Endothelial cell of umbilical vein (primary cell): ENCODE data around the gene IMPDH2. TPM values are rescaled to one million over a fixed set of nuclear protein-coding genes. Genes with fewer than 3 reads are reported as not detected.

Experiments
- BruUV-seq: library from RNA; stranded (reverse); fragments of 400-500 nt; replicated peaks from 2 replicates; lab custom pipeline; 2021; lab: Mats Ljungman, UMichigan
- CTCF ChIA-PET: fragments of 300-600, 350-600 bp; sonication (Branson Sonifier 250); formaldehyde crosslinking; loops from one replicate; lab custom pipeline; 2021; ENCODE audit warnings: antibody characterized with exemption, inconsistent platforms; lab: Charles Lee
- POLR2A ChIA-PET: fragments of 300-600, 350-600 bp; sonication (Branson Sonifier 250); formaldehyde crosslinking; loops from one replicate; lab custom pipeline; 2021; ENCODE audit warnings: antibody characterized with exemption, inconsistent platforms; lab: Charles Lee
- DNase-seq: peaks from one replicate; pipeline ENCODE4 v3.0.0-alpha.2; 2011; ENCODE audit warnings: low read depth, low spot score
- FAIRE-seq: peaks from 2 replicates; lab custom pipeline; 2011; peaks lifted over from hg19 to GRCh38; lab: Jason Lieb, UNC
- H2AFZ ChIP-seq: 2 replicates; pipeline ENCODE4 v1.6.0; 2012; ENCODE audit warnings: low read depth, low read length, control low read depth, inconsistent platforms
- H3K27ac ChIP-seq: 2 replicates; pipeline ENCODE4 v1.5.1; 2011; ENCODE audit warnings: low read depth, mild to moderate bottlenecking, control low read depth, low read length, moderate library complexity; ENCODE audit not compliant: insufficient read depth
- H3K27me3 ChIP-seq, 2 experiments: 2 replicates each; pipeline versions ENCODE4 v1.6.0 to v1.6.1; 2011; ENCODE audit warnings: low read length in 2 of 2, mixed read lengths in 1 of 2; ENCODE audit not compliant: control insufficient read depth in 2 of 2, insufficient read depth in 2 of 2
- H3K36me3 ChIP-seq, 2 experiments: 2 replicates in 1 of 2; 3 replicates in 1 of 2; pipeline ENCODE4 v1.5.1; 2011; ENCODE audit warnings: low read length in 2 of 2, mild to moderate bottlenecking in 1 of 2, moderate library complexity in 1 of 2; ENCODE audit not compliant: control insufficient read depth in 2 of 2, insufficient read depth in 2 of 2; ENCODE audit errors: extremely low read depth in 1 of 2
- H3K4me1 ChIP-seq: 3 replicates; pipeline ENCODE4 v1.5.1; 2011; ENCODE audit warnings: mild to moderate bottlenecking, low read length; ENCODE audit not compliant: control insufficient read depth, insufficient read depth; ENCODE audit errors: extremely low read depth
- H3K4me2 ChIP-seq: 2 replicates; pipeline ENCODE4 v1.6.1; 2011; ENCODE audit warnings: low read length, control low read depth, mixed read lengths; ENCODE audit not compliant: insufficient read depth
- H3K4me3 ChIP-seq, 3 experiments: fragments of 200-600 bp in 1 of 3; sonication (generic), shearing (Covaris generic) in 1 of 3; replicated peaks in 1 of 3; 2 replicates each; pipeline ENCODE4 v1.5.1; 2011 to 2016; ENCODE audit warnings: control low read depth in 3 of 3, low read length in 3 of 3, mild to moderate bottlenecking in 2 of 3, inconsistent platforms in 1 of 3, low read depth in 1 of 3, moderate library complexity in 1 of 3; ENCODE audit not compliant: insufficient read depth in 1 of 3
- H3K79me2 ChIP-seq: 2 replicates; pipeline ENCODE4 v1.6.0; 2012; ENCODE audit warnings: low read length, inconsistent platforms; ENCODE audit not compliant: control insufficient read depth, insufficient read depth
- H3K9ac ChIP-seq: replicated peaks from 2 replicates; pipeline ENCODE3; 2011; ENCODE audit warnings: low read length, control low read depth; ENCODE audit not compliant: insufficient read depth; ENCODE audit errors: extremely low read depth
- H3K9me1 ChIP-seq: replicated peaks from 3 replicates; pipeline ENCODE4 v1.6.0; 2011; ENCODE audit warnings: mild to moderate bottlenecking, low read length; ENCODE audit not compliant: control insufficient read depth, insufficient read depth; ENCODE audit errors: extremely low read depth
- H3K9me3 ChIP-seq: replicated peaks from 2 replicates; pipeline ENCODE4 v1.5.1; 2012; ENCODE audit warnings: low read length, inconsistent platforms; ENCODE audit not compliant: control insufficient read depth, insufficient read depth
- H4K20me1 ChIP-seq: replicated peaks from 2 replicates; pipeline ENCODE3; 2011; ENCODE audit warnings: mild to moderate bottlenecking, low read length; ENCODE audit not compliant: control insufficient read depth, insufficient read depth; ENCODE audit errors: extremely low read depth
- CTCF ChIP-seq, 2 donors: IDR thresholded peaks; 1 replicate in 1 of 2; 2 replicates in 1 of 2; pipeline ENCODE4 v1.5.1; 2011; ENCODE audit warnings: low read length in 2 of 2, mild to moderate bottlenecking in 2 of 2, moderate library complexity in 2 of 2, control low read depth in 1 of 2, inconsistent platforms in 1 of 2, low read depth in 1 of 2; ENCODE audit not compliant: insufficient read depth in 1 of 2; ENCODE audit errors: extremely low read depth in 1 of 2
- EZH2 ChIP-seq: IDR thresholded peaks from 2 replicates; pipeline ENCODE4 v1.6.1; 2012; ENCODE audit warnings: borderline replicate concordance, low read depth, mild to moderate bottlenecking, moderate library complexity, low read length, inconsistent platforms; ENCODE audit not compliant: severe bottlenecking
- FOS ChIP-seq: IDR thresholded peaks from 2 replicates; pipeline ENCODE4 v1.6.1; 2011; ENCODE audit warnings: mild to moderate bottlenecking, low read length, moderate library complexity, borderline replicate concordance; ENCODE audit not compliant: insufficient read depth
- GATA2 ChIP-seq: IDR thresholded peaks from 2 replicates; pipeline ENCODE4 v1.7.0; 2011; ENCODE audit warnings: low read depth, mild to moderate bottlenecking, moderate library complexity, mixed read lengths, low read length; ENCODE audit not compliant: insufficient read length, insufficient read depth
- JUN ChIP-seq: IDR thresholded peaks from 2 replicates; pipeline ENCODE4 v1.6.1; 2011; ENCODE audit warnings: borderline replicate concordance, low read depth; ENCODE audit not compliant: insufficient read length, insufficient read depth
- MAX ChIP-seq: IDR thresholded peaks from 2 replicates; pipeline ENCODE4 v1.6.1; 2011; ENCODE audit not compliant: insufficient read depth, insufficient read length
- MYC ChIP-seq: IDR thresholded peaks from one replicate; pipeline ENCODE4 v1.6.1; 2011; ENCODE audit warnings: mild to moderate bottlenecking, low read depth, low read length
- POLR2AphosphoS5 ChIP-seq: IDR thresholded peaks from 2 replicates; pipeline ENCODE4 v1.6.1; 2012; ENCODE audit warnings: low read depth, mild to moderate bottlenecking, control low read depth, low read length, moderate library complexity; ENCODE audit not compliant: insufficient read depth
- dilution Hi-C: fragments of 300-500 bp; cut with MboI; formaldehyde crosslinking; loops from one replicate; pipeline ENCODE4 v1.15.0; 2019; ENCODE audit warnings: low sequenced_read_pairs; ENCODE audit not compliant: extremely low pct_ligation_motif_present
- intact Hi-C: fragments of 100-400 bp; cut with micrococcal nuclease; formaldehyde crosslinking; loops from one replicate; pipeline ENCODE4 v1.10.0; 2022
- polyA plus RNA-seq, 4 experiments: library from polyadenylated mRNA; depleted of rRNA in 3 of 4; stranded (reverse) in 3 of 4; unstranded in 1 of 4; fragments of >200 nt; gene quantifications; 2 replicates each; pipeline versions ENCODE4 v1.2.1 to v1.2.3, GENCODE V29; 2011 to 2012; ENCODE audit warnings: missing spikeins in 1 of 4
- total RNA-seq: library from RNA; stranded (reverse); gene quantifications from 2 replicates; pipeline ENCODE4 v1.2.3, GENCODE V29; 2021

IMPDH2 gene
- total and polyA plus RNA-seq, 2 donors (not counting 3 experiments of a cell fraction or from before 2014, with no cell fraction given): 167 to 189 TPM

GRCh38 chr3:48993834-48994233 lies 35.4 kb downstream of the IMPDH2 start:
- no peak for TF ChIP-seq MYC
- peak; percentile 35 for TF ChIP-seq GATA2
- Histone ChIP-seq H3K4me3 (no peak overlapping the region), H3K27me3 (no peaks in the 10 kb centered on the region), H3K4me2 (no peak overlapping the region), H3K9me3 (no peaks in the 10 kb centered on the region), H3K4me1 (peaks cover 20% of the 10 kb centered on the region), H3K27ac (no peak overlapping the region), H3K79me2 (peaks cover 19% of the 10 kb centered on the region), H3K9ac (no peak overlapping the region), H4K20me1 (no peaks in the 10 kb centered on the region), H2AFZ (no peak overlapping the region), H3K9me1 (no peaks in the 10 kb centered on the region), H3K36me3 (peaks cover 0 to 3% of the 10 kb centered on the region in 2 experiments)
- ChIA-PET POLR2A (interaction anchor here (5.4 kb wide), 1 partner anchor 14 kb away, joined by 40 read pairs; the partner anchor contains the start of gene WDR6), CTCF (interaction anchor here (1.1 to 4.8 kb wide), 2 partner anchors 14 to 28 kb away, joined by 3 to 25 read pairs; partner anchors contain the start of genes NDUFAF3 and WDR6)
- no peak for DNase-seq
- BruUV-seq: no TSS peak
- dilution Hi-C loops: no loop called here
- no peak for FAIRE-seq
- intact Hi-C loops: no loop called here

DNA sequence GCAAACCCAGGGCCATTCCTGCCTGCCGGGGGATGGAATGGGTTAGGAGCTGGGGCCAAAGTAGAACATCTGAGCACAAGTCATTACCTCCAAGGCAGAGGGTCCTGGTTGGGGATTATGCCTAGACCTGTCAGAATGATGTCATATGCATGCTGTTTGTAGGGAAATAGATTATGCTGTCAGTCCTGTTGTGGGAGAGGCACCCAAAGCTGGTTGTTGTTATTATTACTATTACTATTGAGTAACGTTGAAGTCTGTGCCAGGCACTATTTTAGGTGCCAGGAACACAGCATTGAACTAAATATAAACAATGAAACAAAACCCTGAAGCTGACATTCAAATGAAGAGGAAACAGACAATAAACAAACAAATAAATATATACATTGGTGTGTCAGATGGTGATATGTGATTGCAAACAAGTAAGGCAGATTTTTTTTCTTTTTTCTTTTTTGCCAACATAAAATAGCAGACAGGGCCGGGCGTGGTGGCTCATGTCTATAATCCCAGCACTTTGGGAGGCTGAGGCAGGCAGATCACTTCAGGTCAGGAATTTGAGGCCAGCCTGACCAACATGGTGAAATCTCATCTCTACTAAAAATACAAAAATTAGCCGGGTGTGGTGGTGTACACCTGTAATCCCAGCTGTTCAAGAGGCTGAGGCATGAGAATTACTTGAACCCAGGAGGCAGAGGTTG lies 37.2 kb downstream of the IMPDH2 start:
- dilution Hi-C loops: no loop called here

More for the DNA sequence above, 37.2 kb downstream of the IMPDH2 start:
- H3K27ac ChIP-seq: no peak overlapping the region
- TF ChIP-seq POLR2AphosphoS5: no peak
- no peak for TF ChIP-seq FOS
- TF ChIP-seq JUN: no peak
- no peak for TF ChIP-seq GATA2
- no peak for TF ChIP-seq CTCF (IDR thresholded peaks at IDR 0.05; ENCODE audit: extremely low read depth in 1 of 2, insufficient read depth in 1 of 2, low read depth in 1 of 2, low read length in 2 of 2)
- no peak for TF ChIP-seq EZH2
- TF ChIP-seq MYC: no peak
- no peak for TF ChIP-seq MAX
- peaks cover 21% of the 10 kb centered on the region for H3K4me1 ChIP-seq
- no peak overlapping the region for H3K9ac ChIP-seq
- H4K20me1 ChIP-seq: no peaks in the 10 kb centered on the region
- FAIRE-seq (no peak), DNase-seq (no peak)
- no peaks in the 10 kb centered on the region for H3K9me3 ChIP-seq
- peaks cover 19% of the 10 kb centered on the region for H3K79me2 ChIP-seq
- H3K4me2 ChIP-seq: peak overlapping the region; percentile 74
- CTCF ChIA-PET: interaction anchor here (8.8 kb wide), 1 partner anchor 17 kb away, joined by 254 read pairs; the partner anchor contains the start of gene WDR6
- peaks cover 0 to 3% of the 10 kb centered on the region in 2 experiments for H3K36me3 ChIP-seq
- no peaks in the 10 kb centered on the region for H3K9me1 ChIP-seq
- no TSS peak for BruUV-seq
- POLR2A ChIA-PET: interaction anchor here (1.6 to 5.4 kb wide), 2 partner anchors 16 to 29 kb away, joined by 6 to 40 read pairs; partner anchors contain the start of genes NDUFAF3 and WDR6
- no peaks in the 10 kb centered on the region for H3K27me3 ChIP-seq
- H2AFZ ChIP-seq: no peak overlapping the region
- intact Hi-C loops: loop anchor here (1.0 kb wide), 1 partner anchor 15 kb away; the partner anchor contains the start of gene WDR6
- H3K4me3 ChIP-seq: no peak overlapping the region
